Stomach (tissue), 4 donors: ENCODE data around the gene ZNF324B.

Experiments
- CTCF ChIP-seq, 7 experiments: fragments of 450-650 bp in 4 of 7; fragments of 200-600 bp in 3 of 7; sonication (generic) in 3 of 7; IDR thresholded peaks; one replicate each; pipeline ENCODE4 v1.5.1; 2016 to 2019; ENCODE audit warnings: antibody characterized with exemption in 7 of 7, control low read depth in 2 of 7, mild to moderate bottlenecking in 1 of 7
- EP300 ChIP-seq: sonication (generic); formaldehyde crosslinking; IDR thresholded peaks from one replicate; pipeline ENCODE4 v1.6.1; 2017; ENCODE audit warnings: antibody characterized with exemption
- POLR2A ChIP-seq, 4 donors: fragments of 450-650 bp; IDR thresholded peaks; one replicate each; pipeline ENCODE4 v1.6.1; 2016; ENCODE audit warnings: antibody characterized with exemption in 4 of 4, control low read depth in 2 of 4, mild to moderate bottlenecking in 1 of 4, moderate library complexity in 1 of 4

- TF ChIP-seq CTCF (IDR thresholded peaks at IDR 0.05) (no peak), EP300 (no peak), POLR2A (IDR thresholded peaks at IDR 0.05) (no peak)
These were observed 32.4 kb downstream of the ZNF324B start for GRCh38 chr19:58483776-58484175.
